OCI-LY7 (cell line): Measurements from ENCODE around the gene COPG1. TPM values are rescaled to one million over a fixed set of nuclear protein-coding genes. Genes with fewer than 3 reads are reported as not detected.

Experiments used
- BruUV-seq: library from RNA; stranded (reverse); fragments of 400-500 nt; replicated peaks from 2 replicates; lab custom pipeline; 2021; lab: Mats Ljungman, UMichigan
- CTCF ChIA-PET: fragments of 300-600 bp; sonication (Branson Sonifier 250); formaldehyde crosslinking; loops from one replicate; lab custom pipeline; 2022; ENCODE audit warnings: antibody characterized with exemption; ENCODE audit not compliant: unreplicated experiment; lab: Charles Lee
- POLR2A ChIA-PET: fragments of 300-600 bp; sonication (Branson Sonifier 250); formaldehyde crosslinking; loops from one replicate; lab custom pipeline; 2022; ENCODE audit warnings: antibody characterized with exemption; lab: Charles Lee
- DNase-seq: peaks from one replicate; pipeline ENCODE4 v3.0.0-alpha.2; 2015; ENCODE audit warnings: low spot score
- H2AFZ ChIP-seq: fragments of 200-600 bp; sonication (generic), shearing (Covaris generic); 2 replicates; pipeline ENCODE4 v1.6.1; 2014; ENCODE audit warnings: mild to moderate bottlenecking, antibody characterized with exemption, low read length, moderate library complexity
- H3K27ac ChIP-seq: fragments of 200-600 bp; sonication (generic); 2 replicates; pipeline ENCODE4 v1.5.1; 2014; ENCODE audit warnings: mixed run types, low read depth, mild to moderate bottlenecking, moderate library complexity, low read length, inconsistent platforms; ENCODE audit not compliant: poor library complexity, severe bottlenecking
- H3K36me3 ChIP-seq: fragments of 200-600 bp; sonication (generic); 2 replicates; pipeline ENCODE4 v1.6.1; 2014; ENCODE audit warnings: mild to moderate bottlenecking, antibody characterized with exemption, low read length, moderate library complexity, mixed read lengths; ENCODE audit not compliant: insufficient read depth
- H3K4me1 ChIP-seq: fragments of 200-600 bp; sonication (generic); 2 replicates; pipeline ENCODE4 v1.5.1; 2014; ENCODE audit warnings: mild to moderate bottlenecking, low read length; ENCODE audit not compliant: insufficient read depth, poor library complexity, severe bottlenecking
- H3K4me2 ChIP-seq: fragments of 200-600 bp; sonication (generic); 2 replicates; pipeline ENCODE4 v1.6.1; 2014; ENCODE audit warnings: mild to moderate bottlenecking, low read length
- H3K4me3 ChIP-seq: fragments of 200-600 bp; sonication (generic); 2 replicates; pipeline ENCODE4 v1.5.1; 2014; ENCODE audit warnings: mild to moderate bottlenecking, low read depth, low read length; ENCODE audit not compliant: poor library complexity, severe bottlenecking
- H3K79me2 ChIP-seq: fragments of 200-600 bp; sonication (generic); 2 replicates; pipeline ENCODE4 v1.6.1; 2016; ENCODE audit warnings: low read depth, mild to moderate bottlenecking, low read length, moderate library complexity, mixed read lengths; ENCODE audit not compliant: insufficient read depth
- H3K9me2 ChIP-seq: fragments of 200-600 bp; sonication (generic); 2 replicates; pipeline ENCODE4 v1.6.1; 2016; ENCODE audit warnings: mild to moderate bottlenecking, low read length, mixed read lengths; ENCODE audit not compliant: insufficient read depth
- H3K9me3 ChIP-seq: fragments of 200-600 bp; sonication (generic); 2 replicates; pipeline ENCODE4 v1.6.1; 2014; ENCODE audit warnings: mild to moderate bottlenecking, mixed run types, low read length, mixed read lengths
- H4K20me1 ChIP-seq: fragments of 200-600 bp; sonication (generic); 2 replicates; pipeline ENCODE4 v1.6.1; 2014; ENCODE audit warnings: mild to moderate bottlenecking, antibody characterized with exemption, low read length, moderate library complexity, mixed read lengths; ENCODE audit not compliant: insufficient read depth
- CTCF ChIP-seq: fragments of 200-600 bp; sonication (generic); conservative IDR thresholded peaks from 2 replicates; pipeline ENCODE4 v1.5.1; 2014; ENCODE audit warnings: mild to moderate bottlenecking, antibody characterized with exemption, low read length, moderate library complexity, mixed read lengths
- EZH2phosphoT487 ChIP-seq: fragments of 200-600 bp; sonication (generic); IDR thresholded peaks from 2 replicates; pipeline ENCODE4 v1.6.1; 2018; ENCODE audit warnings: low read depth, borderline replicate concordance, mild to moderate bottlenecking, mixed run types, antibody characterized with exemption, low read length, moderate library complexity, mixed read lengths
- intact Hi-C: fragments of 100-400 bp; cut with micrococcal nuclease; formaldehyde crosslinking; loops from one replicate; pipeline ENCODE4 v1.10.0; 2022; ENCODE audit not compliant: unreplicated experiment
- total RNA-seq, 2 experiments: library from RNA; depleted of rRNA in 1 of 2; stranded (reverse); fragments of >200 nt in 1 of 2; shearing (Covaris generic) in 1 of 2; gene quantifications; 2 replicates each; pipeline ENCODE4 v1.2.3, GENCODE V29; 2014 to 2022

Gene COPG1
- total RNA-seq, 2 experiments from 2014 or later, result 91.9 to 182 TPM

DNA sequence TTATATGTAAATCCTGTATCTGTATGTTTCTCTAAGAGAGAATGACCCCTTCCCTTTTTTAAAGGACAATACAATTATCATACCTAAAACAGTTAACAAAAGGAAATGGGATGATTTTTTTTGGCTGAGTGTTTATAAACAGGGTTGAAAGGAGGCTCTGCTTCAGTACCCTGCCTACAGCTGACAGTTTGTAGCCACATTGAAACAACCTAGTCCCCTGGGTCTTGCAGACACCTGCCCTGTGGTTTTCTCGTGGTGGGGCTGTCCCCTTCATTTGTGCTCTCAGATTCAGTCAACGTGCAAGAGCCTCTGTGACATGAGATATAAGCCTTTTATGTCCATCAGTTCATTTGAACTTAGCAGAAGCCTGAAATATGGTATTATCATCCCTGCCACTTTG is 27.0 kb downstream of the COPG1 start:
- Histone ChIP-seq H3K79me2 (peaks cover 27% of the 10 kb centered on the region), H3K4me2 (peak overlapping the region; percentile 97), H2AFZ (no peak overlapping the region), H3K27ac (peak overlapping the region; percentile 94), H4K20me1 (no peaks in the 10 kb centered on the region), H3K4me1 (peaks cover 61% of the 10 kb centered on the region), H3K9me2 (no peaks in the 10 kb centered on the region), H3K9me3 (peaks cover 4% of the 10 kb centered on the region; the same call in 1 of the 2 replicates), H3K4me3 (peak overlapping the region; percentile 93), H3K36me3 (peaks cover 76% of the 10 kb centered on the region)
- DNase-seq, result peak; percentile 99
- intact Hi-C loops, result loop anchor here (2.0 to 5.0 kb wide), 3 partner anchors 28 to 164 kb away; partner anchors contain the start of genes COPG1 and IFT122
- CTCF ChIA-PET, result interaction anchor here (0.6 kb wide), 1 partner anchor 15 kb away, joined by 4 read pairs; no protein-coding TSS in a partner anchor
- POLR2A ChIA-PET, result interaction anchor here (0.7 to 4.0 kb wide), 3 partner anchors 25 to 40 kb away, joined by 3 to 20 read pairs (median 3); a partner anchor contains a TSS
- TF ChIP-seq CTCF, result no peak
- no peak for TF ChIP-seq EZH2phosphoT487
- no TSS peak for BruUV-seq

GRCh38 chr3:129277829-129278271 is 28.4 kb downstream of the COPG1 start:
- Histone ChIP-seq H4K20me1 (no peaks in the 10 kb centered on the region), H3K79me2 (peaks cover 37% of the 10 kb centered on the region), H3K4me3 (peak overlapping the region; percentile 93), H2AFZ (no peak overlapping the region), H3K36me3 (peaks cover 65% of the 10 kb centered on the region), H3K9me2 (no peaks in the 10 kb centered on the region), H3K4me2 (peak overlapping the region; percentile 97), H3K9me3 (peaks cover 4% of the 10 kb centered on the region; the same call in 1 of the 2 replicates), H3K4me1 (peaks cover 74% of the 10 kb centered on the region), H3K27ac (peak overlapping the region; percentile 94)
- intact Hi-C loops, result loop anchor here (1.0 to 5.0 kb wide), 4 partner anchors 29 to 163 kb away; partner anchors contain the start of genes COPG1 and IFT122
- BruUV-seq, result no TSS peak
- peak; percentile 79 for DNase-seq
- ChIA-PET CTCF (interaction anchor here (1.5 kb wide), 1 partner anchor 38 kb away, joined by 4 read pairs; a partner anchor contains a TSS), POLR2A (interaction anchor here (0.6 to 4.0 kb wide), 5 partner anchors 28 to 255 kb away, joined by 4 to 20 read pairs (median 5); partner anchors contain the start of gene COPG1)
- TF ChIP-seq CTCF (no peak), EZH2phosphoT487 (no peak)
